MV-4-11 (cell line): ENCODE results near the gene MECP2.

ENCODE experiments used
- DNase-seq: peaks from one replicate; lab custom pipeline; 2025; lab: John Stamatoyannopoulos, UW

MECP2 gene

GRCh38 chrX:154115750-154116149, 18.2 kb upstream of the MECP2 start:
- DNase-seq, result no peak

GRCh38 chrX:154115071-154115470, 17.6 kb upstream of the MECP2 start:
- DNase-seq, result no peak

- DNase-seq, result no peak
Measured at GRCh38 chrX:154114652-154115051, 17.1 kb upstream of the MECP2 start.

GRCh38 chrX:154113729-154114128, 16.2 kb upstream of the MECP2 start:
- DNase-seq, result no peak

- DNase-seq, result no peak
Measured at GRCh38 chrX:154098551-154098950, 1.0 kb upstream of the MECP2 start.

DNA sequence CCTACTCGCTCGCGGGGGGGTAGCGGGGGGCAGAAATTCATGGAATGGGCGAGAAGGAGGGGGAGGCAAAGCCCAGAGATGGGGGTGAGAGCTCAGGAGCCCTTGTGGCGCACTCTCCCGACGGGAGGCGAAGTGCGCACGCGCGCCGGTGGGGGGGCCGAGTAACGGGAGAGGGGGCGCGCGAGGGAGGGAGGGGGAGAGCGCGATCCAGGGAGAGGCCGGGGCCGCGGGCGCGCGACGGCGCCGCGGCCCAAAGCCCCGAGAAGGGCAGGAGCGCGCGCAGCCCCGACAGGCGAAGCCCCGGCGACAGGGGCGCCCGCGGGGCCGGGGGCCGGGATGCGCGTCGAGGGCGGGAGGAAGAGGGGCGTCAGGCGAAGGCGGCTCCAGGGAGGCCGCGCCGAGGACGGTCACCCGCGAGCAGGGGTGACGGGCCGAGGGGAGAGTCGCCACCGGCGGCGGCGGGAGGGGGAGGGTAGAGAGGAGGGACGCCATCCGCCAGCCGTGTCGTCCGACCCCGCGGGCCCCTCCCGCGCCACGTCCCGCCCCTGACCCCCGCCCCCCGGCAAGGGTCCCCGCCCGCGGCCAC, 421 bp downstream of the MECP2 start:
- peak; percentile 10 for DNase-seq

- no peak for DNase-seq
Measured at GRCh38 chrX:154096140-154097002, 1.1 kb downstream of the MECP2 start.

GRCh38 chrX:154094833-154095232, 2.7 kb downstream of the MECP2 start:
- DNase-seq, result no peak

- no peak for DNase-seq
Measured at GRCh38 chrX:154093965-154094364, 3.6 kb downstream of the MECP2 start.

GRCh38 chrX:154092371-154092770, 5.1 kb downstream of the MECP2 start:
- DNase-seq, result no peak

DNA sequence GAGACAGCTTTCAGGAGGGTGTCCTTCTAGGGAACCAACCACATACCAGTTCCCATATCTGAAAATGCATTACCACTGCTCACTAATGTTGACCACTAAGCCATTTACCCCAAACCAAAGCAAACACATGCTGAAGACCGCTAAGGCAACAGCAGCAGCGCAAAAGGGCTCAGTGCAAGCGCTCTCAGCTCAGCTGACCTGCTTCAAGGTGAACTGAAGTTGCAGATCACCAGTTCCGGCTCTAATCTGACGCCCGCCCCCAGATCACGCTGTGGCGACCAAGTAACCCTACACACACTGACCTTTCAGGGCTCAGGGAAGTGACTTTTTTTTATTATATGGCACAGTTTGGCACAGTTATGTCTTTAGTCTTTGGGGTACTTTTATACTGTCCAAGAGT, 5.8 kb downstream of the MECP2 start:
- DNase-seq, result peak; percentile 46

GRCh38 chrX:154090731-154091130, 6.8 kb downstream of the MECP2 start:
- no peak for DNase-seq

DNA sequence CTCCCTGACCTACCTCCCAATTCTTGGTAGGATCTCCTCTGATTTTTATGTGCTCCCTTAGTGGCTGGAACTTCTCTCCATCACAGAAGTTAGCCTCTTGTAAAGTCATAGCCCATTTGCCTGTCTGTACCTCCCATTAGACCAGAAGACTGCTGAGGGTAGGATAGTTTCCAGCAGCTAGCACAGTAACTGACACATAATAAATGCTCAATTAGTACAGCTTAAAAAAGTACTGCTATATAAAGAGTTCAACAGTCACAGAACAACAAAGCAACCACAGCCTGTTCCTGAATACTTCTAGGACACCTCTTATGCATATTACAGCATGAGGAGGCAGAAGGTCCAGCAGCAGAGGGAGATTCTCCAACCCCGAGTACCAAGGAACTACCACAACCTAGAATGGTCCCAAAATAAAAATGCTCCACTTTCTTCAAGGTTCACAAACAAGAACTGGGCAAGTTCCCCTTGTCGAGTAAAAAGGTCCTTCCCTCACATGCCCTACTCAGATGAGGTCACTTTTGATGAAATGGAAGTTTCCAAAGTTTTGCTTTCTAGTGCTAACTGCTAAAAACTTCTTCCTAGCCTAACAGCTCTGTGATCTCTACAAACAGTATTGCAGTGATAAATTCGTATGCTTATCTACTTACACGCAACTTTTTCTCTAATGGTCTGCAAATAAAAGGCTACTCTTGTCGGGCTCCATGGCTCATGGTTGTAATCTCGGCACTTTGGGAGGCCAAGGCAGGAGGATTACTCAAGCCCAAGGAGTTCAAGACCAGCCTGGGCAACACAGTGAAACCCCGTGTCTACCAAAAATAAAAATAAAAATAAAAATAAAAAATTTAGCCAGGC, 12.8 kb downstream of the MECP2 start:
- peak; percentile 38 for DNase-seq

- no peak for DNase-seq
Measured at GRCh38 chrX:154083126-154083517, 14.4 kb downstream of the MECP2 start.

DNA sequence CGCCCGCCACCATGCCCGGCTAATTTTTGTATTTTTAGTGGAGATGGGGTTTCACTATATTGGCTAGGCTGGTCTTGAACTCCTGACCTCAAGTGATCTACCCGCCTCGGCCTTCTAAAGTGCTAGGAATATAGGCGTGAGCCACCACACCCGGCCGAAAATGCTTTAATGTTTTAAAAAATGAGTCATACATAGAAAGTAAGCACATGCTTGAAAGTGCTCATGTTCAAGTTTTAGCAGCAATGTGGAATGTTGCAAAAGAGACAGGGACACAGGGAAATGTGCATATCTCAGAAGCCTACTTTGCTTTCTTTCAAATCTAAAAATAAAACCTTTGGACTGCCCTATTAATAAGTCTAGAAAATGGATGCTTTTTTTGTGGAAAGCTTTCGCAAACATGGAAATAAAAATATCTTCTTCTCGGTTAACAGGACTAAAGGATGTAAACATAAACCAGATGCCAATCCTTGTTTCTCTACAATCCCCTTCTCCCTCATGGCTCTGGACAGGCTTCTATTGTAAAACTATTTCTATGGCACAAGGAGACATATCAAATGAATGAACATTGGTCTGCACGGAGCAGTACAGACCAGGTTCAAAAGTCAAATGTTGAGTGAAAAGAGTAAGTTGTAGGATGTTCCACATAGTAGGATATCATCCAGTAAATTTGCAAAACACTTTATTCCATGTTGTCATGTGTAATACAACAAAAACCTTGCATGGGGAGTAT, 15.0 kb downstream of the MECP2 start:
- peak; percentile 68 for DNase-seq

- no peak for DNase-seq
Measured at GRCh38 chrX:154077101-154077500, 20.4 kb downstream of the MECP2 start.

DNA sequence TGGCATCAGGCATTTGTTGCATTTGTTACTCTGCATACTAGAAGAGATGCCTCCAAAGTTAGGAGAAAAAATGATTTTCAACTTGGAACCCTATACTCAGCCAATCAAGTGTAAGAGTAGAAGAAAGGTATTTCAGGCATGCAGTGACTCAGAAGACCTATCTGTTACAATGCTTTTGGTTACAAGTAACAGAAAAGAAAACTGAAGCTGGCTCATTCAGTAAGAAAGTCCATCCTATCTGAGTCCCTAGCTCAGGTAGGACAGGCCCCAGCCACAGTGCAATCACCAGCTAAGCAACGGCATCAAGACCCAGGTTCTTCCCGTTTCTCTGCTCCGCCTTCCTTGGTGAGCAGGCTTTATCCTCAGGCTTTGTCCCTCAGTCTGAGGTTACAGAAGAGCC, 23.3 kb downstream of the MECP2 start:
- DNase-seq, result no peak

DNA sequence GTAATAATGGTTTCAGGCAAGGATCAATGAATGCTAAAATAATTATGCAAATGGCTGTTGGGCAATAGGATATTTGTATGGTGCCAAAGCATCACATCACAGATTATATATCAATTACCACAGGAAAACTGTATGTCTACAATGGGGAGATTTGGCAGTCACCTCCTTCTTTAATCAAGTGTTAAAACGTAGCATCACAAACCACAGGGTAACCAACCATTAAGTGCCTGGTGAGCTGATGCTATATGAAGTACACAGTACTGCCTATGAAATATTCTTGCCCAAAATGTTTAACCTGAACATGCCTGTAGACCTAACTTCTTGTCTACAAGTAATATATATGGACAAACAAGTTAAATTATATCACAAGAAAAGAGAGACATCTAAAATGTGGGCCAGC, 25.3 kb downstream of the MECP2 start:
- no peak for DNase-seq

DNA sequence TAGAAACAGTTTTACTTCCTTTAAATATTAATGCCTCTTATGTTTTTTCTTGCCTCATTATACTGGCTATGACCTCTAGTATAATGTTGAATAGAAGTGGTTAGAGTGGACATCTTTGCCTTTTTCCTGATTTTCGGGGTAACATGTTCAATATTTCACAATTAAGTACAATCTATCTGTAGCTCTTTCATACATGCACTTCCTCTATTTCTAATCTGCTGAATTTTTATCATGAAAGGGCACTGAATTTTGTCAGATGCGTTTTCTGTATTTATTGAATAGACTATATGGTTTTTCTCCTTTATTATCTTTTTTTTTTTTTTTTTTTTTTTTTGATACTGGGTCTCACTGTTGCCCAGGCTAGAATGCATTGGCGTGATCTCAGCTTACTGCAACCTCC, 29.0 kb downstream of the MECP2 start:
- DNase-seq, result no peak

- no peak for DNase-seq
Measured at GRCh38 chrX:154064637-154065435, 32.7 kb downstream of the MECP2 start.

- DNase-seq, result no peak
Measured at GRCh38 chrX:154063234-154063633, 34.3 kb downstream of the MECP2 start.
